ENCODE measurements around the gene ITPK1.

ITPK1 gene

DNA sequence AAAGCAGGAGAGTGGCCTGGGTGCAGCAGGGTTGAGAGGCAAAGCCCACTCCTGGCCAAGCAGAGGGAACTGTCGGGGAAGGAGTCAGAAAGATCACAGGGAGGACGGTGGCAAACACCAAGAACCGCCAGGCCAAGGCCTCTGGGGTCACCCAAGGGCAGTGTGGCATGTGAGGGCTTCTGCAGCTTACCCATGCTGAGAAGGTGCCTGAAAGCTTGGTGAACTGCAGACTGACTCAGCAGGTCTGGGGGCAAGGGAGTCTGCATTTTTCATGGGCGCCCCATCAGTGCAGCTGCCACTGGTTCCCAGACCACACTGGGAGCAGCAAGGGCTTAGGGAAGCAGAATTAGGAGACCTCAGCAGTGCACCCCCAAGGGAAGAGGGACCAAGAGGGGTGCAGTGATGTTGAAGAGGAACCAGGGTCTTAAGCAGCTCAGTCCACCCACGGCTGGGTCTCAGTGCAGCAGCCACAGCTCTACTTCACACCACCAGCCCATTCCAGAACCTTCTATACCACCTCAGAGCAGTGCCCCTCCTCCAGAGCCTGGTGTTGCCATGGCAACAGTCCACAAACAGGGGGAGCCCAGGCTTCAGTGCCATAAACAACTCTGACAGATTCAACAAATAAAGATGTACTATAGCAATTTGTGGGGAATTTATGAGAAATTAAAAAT is 59.4 kb downstream of the ITPK1 start (continued):
- TF ChIP-seq ZNF23 (tag by site-specific recombination; IDR thresholded peaks at IDR 0.05; ENCODE audit: borderline replicate concordance): no peak
- TF ChIP-seq, protein P1, sequence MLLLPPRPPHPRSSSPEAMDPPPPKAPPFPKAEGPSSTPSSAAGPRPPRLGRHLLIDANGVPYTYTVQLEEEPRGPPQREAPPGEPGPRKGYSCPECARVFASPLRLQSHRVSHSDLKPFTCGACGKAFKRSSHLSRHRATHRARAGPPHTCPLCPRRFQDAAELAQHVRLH (tag by site-specific recombination; IDR thresholded peaks at IDR 0.05): no peak
- TF ChIP-seq, protein P2, sequence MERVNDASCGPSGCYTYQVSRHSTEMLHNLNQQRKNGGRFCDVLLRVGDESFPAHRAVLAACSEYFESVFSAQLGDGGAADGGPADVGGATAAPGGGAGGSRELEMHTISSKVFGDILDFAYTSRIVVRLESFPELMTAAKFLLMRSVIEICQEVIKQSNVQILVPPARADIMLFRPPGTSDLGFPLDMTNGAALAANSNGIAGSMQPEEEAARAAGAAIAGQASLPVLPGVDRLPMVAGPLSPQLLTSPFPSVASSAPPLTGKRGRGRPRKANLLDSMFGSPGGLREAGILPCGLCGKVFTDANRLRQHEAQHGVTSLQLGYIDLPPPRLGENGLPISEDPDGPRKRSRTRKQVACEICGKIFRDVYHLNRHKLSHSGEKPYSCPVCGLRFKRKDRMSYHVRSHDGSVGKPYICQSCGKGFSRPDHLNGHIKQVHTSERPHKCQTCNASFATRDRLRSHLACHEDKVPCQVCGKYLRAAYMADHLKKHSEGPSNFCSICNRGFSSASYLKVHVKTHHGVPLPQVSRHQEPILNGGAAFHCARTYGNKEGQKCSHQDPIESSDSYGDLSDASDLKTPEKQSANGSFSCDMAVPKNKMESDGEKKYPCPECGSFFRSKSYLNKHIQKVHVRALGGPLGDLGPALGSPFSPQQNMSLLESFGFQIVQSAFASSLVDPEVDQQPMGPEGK (tag by site-specific recombination; IDR thresholded peaks at IDR 0.05): no peak

DNA sequence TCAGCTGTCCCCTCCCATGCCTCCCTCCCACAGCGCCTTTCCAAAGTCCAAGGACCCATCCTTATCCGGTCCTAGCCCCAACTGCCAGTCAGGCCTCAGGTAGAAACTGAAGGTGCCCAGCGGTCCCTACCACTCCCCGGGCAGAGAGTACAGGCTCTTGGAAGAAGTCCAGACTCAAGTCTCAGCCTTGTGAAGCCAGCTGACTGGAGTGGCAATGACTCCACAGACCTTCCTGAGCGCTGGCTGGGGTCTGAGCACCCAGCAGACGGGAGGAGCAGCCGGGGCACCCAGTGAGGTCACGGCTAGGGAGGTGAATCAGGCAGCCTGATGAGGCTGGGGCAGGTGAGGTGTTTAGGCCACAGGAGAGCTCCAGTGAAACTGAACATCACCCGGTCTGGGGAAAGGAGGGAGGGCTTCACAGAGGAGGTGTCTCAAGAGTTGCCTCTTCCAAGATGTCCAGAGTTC is 60.0 kb downstream of the ITPK1 start:
- ChIA-PET POLR2A (no interaction called here), CTCF (interaction anchor here (0.7 kb wide), 1 partner anchor 18 kb away, joined by 4 read pairs; no protein-coding TSS in a partner anchor)
- no peak for TF ChIP-seq ZNF416 (tag by site-specific recombination; IDR thresholded peaks at IDR 0.05)
- TF ChIP-seq BCL11A (tag by site-specific recombination; IDR thresholded peaks at IDR 0.05; ENCODE audit: low read depth): no peak
- no peak for TF ChIP-seq ZNF707 (tag by site-specific recombination; IDR thresholded peaks at IDR 0.05)
- no peak for TF ChIP-seq ZNF19 (tag by site-specific recombination; IDR thresholded peaks at IDR 0.05; ENCODE audit: low read depth)
- TF ChIP-seq, protein P3, sequence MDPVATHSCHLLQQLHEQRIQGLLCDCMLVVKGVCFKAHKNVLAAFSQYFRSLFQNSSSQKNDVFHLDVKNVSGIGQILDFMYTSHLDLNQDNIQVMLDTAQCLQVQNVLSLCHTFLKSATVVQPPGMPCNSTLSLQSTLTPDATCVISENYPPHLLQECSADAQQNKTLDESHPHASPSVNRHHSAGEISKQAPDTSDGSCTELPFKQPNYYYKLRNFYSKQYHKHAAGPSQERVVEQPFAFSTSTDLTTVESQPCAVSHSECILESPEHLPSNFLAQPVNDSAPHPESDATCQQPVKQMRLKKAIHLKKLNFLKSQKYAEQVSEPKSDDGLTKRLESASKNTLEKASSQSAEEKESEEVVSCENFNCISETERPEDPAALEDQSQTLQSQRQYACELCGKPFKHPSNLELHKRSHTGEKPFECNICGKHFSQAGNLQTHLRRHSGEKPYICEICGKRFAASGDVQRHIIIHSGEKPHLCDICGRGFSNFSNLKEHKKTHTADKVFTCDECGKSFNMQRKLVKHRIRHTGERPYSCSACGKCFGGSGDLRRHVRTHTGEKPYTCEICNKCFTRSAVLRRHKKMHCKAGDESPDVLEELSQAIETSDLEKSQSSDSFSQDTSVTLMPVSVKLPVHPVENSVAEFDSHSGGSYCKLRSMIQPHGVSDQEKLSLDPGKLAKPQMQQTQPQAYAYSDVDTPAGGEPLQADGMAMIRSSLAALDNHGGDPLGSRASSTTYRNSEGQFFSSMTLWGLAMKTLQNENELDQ (tag by site-specific recombination; IDR thresholded peaks at IDR 0.05; ENCODE audit: low read depth): no peak
- no peak overlapping the region for H3K27ac ChIP-seq (ENCODE audit: extremely low read depth, low read depth, low read length)
- H3K4me1 ChIP-seq (ENCODE audit: control insufficient read depth, insufficient read depth, low read length): no peaks in the 10 kb centered on the region
- no peaks in the 10 kb centered on the region for H3K36me3 ChIP-seq (ENCODE audit: control insufficient read depth in 2 of 2, insufficient read depth in 1 of 2, low read length in 2 of 2)
- H3K4me3 ChIP-seq (ENCODE audit: low read depth, low read length): no peak overlapping the region
- no peaks in the 10 kb centered on the region for H3K9me3 ChIP-seq (ENCODE audit: control insufficient read depth, insufficient read depth, low read depth, low read length)

DNA sequence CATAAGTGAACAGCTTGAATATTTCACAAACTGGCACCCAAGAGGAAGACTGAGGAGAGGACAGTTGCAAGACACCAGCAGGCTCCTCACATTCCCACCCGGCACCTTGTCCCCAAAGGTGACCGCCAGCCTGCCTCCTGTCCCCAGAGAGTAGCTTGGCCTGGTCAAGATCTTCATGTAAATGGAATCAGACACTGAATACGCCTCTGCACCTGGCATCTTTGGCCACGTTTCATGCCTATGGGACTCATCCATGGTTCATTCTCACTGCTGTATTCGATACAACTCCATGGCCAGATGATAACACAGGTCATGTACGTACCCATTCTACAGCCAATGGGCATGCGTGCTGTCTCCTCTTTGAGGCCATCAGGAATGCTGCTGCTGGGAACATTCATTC is 60.8 kb downstream of the ITPK1 start:
- ChIA-PET POLR2A (no interaction called here), CTCF (interaction anchor here (0.8 kb wide), 1 partner anchor 58 kb away, joined by 4 read pairs; no protein-coding TSS in a partner anchor)
- Histone ChIP-seq H3K4me1 (ENCODE audit: control insufficient read depth, insufficient read depth, low read length) (peaks cover 2% of the 10 kb centered on the region; the same call in 1 of the 2 replicates), H3K36me3 (ENCODE audit: control insufficient read depth in 2 of 2, insufficient read depth in 1 of 2, low read length in 2 of 2) (no peaks in the 10 kb centered on the region), H3K9me3 (ENCODE audit: control insufficient read depth, insufficient read depth, low read depth, low read length) (no peaks in the 10 kb centered on the region), H3K27ac (ENCODE audit: extremely low read depth, low read depth, low read length) (no peak overlapping the region), H3K4me3 (ENCODE audit: low read depth, low read length) (no peak overlapping the region)
- no peak for TF ChIP-seq SETDB1 (IDR thresholded peaks at IDR 0.05; ENCODE audit: insufficient read length, low read length)
- TF ChIP-seq ZNF610 (tag by site-specific recombination; IDR thresholded peaks at IDR 0.05; ENCODE audit: borderline replicate concordance): no peak
- no peak for TF ChIP-seq ZNF426 (tag by site-specific recombination; IDR thresholded peaks at IDR 0.05)
- no peak for TF ChIP-seq ZNF146 (tag by site-specific recombination; IDR thresholded peaks at IDR 0.05)
- TF ChIP-seq, protein P4, sequence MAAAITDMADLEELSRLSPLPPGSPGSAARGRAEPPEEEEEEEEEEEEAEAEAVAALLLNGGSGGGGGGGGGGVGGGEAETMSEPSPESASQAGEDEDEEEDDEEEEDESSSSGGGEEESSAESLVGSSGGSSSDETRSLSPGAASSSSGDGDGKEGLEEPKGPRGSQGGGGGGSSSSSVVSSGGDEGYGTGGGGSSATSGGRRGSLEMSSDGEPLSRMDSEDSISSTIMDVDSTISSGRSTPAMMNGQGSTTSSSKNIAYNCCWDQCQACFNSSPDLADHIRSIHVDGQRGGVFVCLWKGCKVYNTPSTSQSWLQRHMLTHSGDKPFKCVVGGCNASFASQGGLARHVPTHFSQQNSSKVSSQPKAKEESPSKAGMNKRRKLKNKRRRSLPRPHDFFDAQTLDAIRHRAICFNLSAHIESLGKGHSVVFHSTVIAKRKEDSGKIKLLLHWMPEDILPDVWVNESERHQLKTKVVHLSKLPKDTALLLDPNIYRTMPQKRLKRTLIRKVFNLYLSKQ (tag by site-specific recombination; IDR thresholded peaks at IDR 0.05; ENCODE audit: borderline replicate concordance): no peak
